ENCODE data around the gene PPP2R5C. TPM values are rescaled to one million over a fixed set of nuclear protein-coding genes. Genes with fewer than 3 reads are reported as not detected.

The PPP2R5C gene
- total and polyA plus RNA-seq, 3 donors from 2014 or later = 106 to 166 (median 126) TPM

DNA sequence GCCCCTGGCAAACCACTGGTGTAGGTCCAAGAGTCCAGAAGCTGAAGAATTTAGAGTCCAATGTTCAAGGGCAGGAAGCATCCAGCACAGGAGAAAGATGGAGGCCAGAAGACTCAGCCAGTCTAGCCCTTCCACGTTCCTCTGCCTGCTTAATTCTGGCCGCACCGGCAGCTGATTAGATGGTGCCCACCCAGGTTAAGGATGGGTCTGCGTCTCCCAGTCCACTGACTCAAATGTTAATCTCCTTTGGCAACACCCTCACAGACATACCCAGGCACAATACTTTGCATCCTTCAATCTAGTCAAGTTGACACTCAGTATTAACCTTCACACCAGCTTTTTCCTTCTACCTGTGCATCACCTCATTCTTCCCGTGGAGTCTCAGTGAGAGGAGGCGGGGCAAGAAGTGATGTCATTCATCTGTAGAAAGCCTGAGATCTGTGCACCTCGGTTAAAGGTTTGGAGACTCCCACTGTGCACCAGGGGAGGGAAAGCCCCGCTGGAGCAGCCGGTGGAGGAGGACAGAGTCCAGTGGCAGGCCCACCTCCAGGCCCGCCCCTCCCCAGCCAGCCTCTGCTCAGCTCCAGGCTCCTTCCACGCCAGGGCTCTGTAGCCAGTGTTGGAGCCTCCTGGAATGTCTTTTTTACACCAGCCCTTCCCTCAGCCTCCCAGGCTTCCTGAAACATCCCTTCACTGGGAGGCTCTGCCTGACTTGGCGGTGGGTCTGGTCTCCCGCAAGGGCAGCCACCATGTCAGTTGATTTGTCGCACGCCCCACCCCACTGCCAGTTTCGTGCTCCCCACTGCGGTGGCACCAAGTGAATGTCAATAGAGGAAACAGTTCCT, 122.8 kb downstream of the PPP2R5C start:
- Histone ChIP-seq H3K4me1 (no peaks in the 10 kb centered on the region), H3K9me3 (no peaks in the 10 kb centered on the region), H3K27ac (no peak overlapping the region), H3K27me3 (no peaks in the 10 kb centered on the region), H3K36me3 (ENCODE audit: low read depth, missing control alignments) (no peaks in the 10 kb centered on the region), H3K4me3 (no peak overlapping the region)
- 92% methylated on average over 17 of the region's 17 CpGs for WGBS, 2 donors
- intact Hi-C loops (cut with DNase I; ENCODE audit: low total_unique reads) = no loop called here
- no peak for DNase-seq
- TF ChIP-seq, protein P1, sequence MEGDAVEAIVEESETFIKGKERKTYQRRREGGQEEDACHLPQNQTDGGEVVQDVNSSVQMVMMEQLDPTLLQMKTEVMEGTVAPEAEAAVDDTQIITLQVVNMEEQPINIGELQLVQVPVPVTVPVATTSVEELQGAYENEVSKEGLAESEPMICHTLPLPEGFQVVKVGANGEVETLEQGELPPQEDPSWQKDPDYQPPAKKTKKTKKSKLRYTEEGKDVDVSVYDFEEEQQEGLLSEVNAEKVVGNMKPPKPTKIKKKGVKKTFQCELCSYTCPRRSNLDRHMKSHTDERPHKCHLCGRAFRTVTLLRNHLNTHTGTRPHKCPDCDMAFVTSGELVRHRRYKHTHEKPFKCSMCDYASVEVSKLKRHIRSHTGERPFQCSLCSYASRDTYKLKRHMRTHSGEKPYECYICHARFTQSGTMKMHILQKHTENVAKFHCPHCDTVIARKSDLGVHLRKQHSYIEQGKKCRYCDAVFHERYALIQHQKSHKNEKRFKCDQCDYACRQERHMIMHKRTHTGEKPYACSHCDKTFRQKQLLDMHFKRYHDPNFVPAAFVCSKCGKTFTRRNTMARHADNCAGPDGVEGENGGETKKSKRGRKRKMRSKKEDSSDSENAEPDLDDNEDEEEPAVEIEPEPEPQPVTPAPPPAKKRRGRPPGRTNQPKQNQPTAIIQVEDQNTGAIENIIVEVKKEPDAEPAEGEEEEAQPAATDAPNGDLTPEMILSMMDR (IDR thresholded peaks at IDR 0.05) = no peak
- TF ChIP-seq POLR2A (IDR thresholded peaks at IDR 0.05) = no peak

DNA sequence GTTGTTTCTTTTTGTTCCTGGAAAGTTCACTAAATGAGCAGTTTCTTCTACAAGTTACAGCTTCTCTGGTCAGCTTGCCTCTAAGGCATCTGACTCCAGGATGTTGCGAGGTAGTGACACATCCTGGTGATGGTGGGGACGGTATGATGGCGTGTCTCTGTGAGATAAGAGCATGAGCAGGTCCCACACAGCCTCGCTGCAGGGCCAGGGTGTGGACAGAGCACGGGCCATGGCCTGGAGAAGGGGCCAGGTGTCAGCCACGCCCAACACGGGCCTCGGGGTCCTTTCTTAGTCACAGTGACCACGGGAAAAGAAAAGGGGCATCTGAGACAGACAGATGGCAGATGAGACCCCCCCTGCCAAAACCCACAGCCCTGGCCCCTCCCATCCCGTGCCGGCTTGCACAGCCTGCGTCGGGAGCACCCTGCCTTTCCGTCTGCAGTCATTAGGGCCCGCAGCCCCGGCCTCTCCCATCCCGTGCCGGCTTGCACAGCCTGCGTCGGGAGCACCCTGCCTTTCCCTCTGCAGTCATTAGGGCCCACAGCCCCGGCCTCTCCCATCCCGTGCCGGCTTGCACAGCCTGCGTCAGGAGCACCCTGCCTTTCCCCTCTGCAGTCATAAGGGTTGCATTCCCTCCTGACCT, 123.5 kb downstream of the PPP2R5C start:
- Histone ChIP-seq H3K27ac (no peak overlapping the region), H3K9me3 (no peaks in the 10 kb centered on the region), H3K4me1 (no peaks in the 10 kb centered on the region), H3K36me3 (ENCODE audit: low read depth, missing control alignments) (no peaks in the 10 kb centered on the region), H3K27me3 (no peaks in the 10 kb centered on the region), H3K4me3 (no peak overlapping the region)
- 94 to 95% methylated on average over 23 to 24 of the region's 24 CpGs for WGBS, 2 donors
- DNase-seq = no peak
- intact Hi-C loops (cut with DNase I; ENCODE audit: low total_unique reads) = no loop called here
- TF ChIP-seq POLR2A (IDR thresholded peaks at IDR 0.05) = no peak
- TF ChIP-seq, protein P1 (IDR thresholded peaks at IDR 0.05) = no peak

- Histone ChIP-seq H3K4me3 (no peak overlapping the region), H3K9me3 (no peaks in the 10 kb centered on the region), H3K4me1 (no peaks in the 10 kb centered on the region), H3K27me3 (no peaks in the 10 kb centered on the region), H3K27ac (no peak overlapping the region), H3K36me3 (ENCODE audit: low read depth, missing control alignments) (no peaks in the 10 kb centered on the region)
- WGBS, 2 donors = 97% methylated on average over 5 to 11 of the region's 11 CpGs
- intact Hi-C loops (cut with DNase I; ENCODE audit: low total_unique reads) = no loop called here
- DNase-seq = no peak
- no peak for TF ChIP-seq POLR2A (IDR thresholded peaks at IDR 0.05)
- TF ChIP-seq, protein P1 (IDR thresholded peaks at IDR 0.05) = no peak
These were observed 125.7 kb downstream of the PPP2R5C start for GRCh38 chr14:101887219-101887618.

DNA sequence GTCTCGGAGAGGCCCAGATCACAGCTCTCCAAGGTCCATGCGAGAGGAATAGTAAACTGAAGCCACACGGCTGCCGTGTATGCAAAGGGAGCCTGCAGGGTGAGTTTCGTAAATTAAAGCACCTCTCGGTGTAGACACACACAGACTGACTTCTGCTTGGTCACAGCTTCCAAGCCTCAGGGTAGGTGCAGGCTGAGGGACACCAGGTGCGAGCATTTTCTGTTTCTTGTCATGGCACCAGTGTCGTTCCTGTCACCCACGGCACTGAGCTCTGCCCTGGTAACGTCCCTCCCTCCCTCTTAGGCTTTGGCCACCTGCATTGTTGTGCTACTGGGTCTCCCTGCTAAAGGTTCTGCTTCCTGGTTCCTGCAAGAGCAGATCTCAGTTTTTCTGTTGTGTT, 126.7 kb downstream of the PPP2R5C start:
- Histone ChIP-seq H3K27me3 (no peaks in the 10 kb centered on the region), H3K4me1 (no peaks in the 10 kb centered on the region), H3K9me3 (no peaks in the 10 kb centered on the region), H3K27ac (no peak overlapping the region), H3K36me3 (ENCODE audit: low read depth, missing control alignments) (no peaks in the 10 kb centered on the region), H3K4me3 (no peak overlapping the region)
- TF ChIP-seq, protein P1 (IDR thresholded peaks at IDR 0.05) = no peak
- no peak for TF ChIP-seq POLR2A (IDR thresholded peaks at IDR 0.05)
- WGBS, 2 donors = 91 to 93% methylated on average over 10 of the region's 10 CpGs
- intact Hi-C loops (cut with DNase I; ENCODE audit: low total_unique reads) = no loop called here
- DNase-seq = no peak

All from testis (tissue), 3 donors.